Activated B cell treated with CpG ODN at 0.5 μM for 24 hours (primary cell): ENCODE measurements around the gene CSNK2B. TPM values are rescaled to one million over a fixed set of nuclear protein-coding genes. Genes with fewer than 3 reads are reported as not detected.

Source experiments
- ATAC-seq: fragments of 200-7000 bp; cut with Tn5 transposase; one replicate; pipeline ENCODE4 v1.10.0; 2021; ENCODE audit warnings: low read depth, mild to moderate bottlenecking, moderate library complexity
- CTCF ChIA-PET: fragments of 350-600 bp; sonication (Branson Sonifier 250); formaldehyde crosslinking; loops from one replicate; lab custom pipeline; 2021; ENCODE audit warnings: antibody characterized with exemption; lab: Charles Lee
- POLR2A ChIA-PET: fragments of 350-600 bp; sonication (Branson Sonifier 250); formaldehyde crosslinking; loops from one replicate; lab custom pipeline; 2021; ENCODE audit warnings: antibody characterized with exemption; lab: Charles Lee
- DNase-seq: peaks from one replicate; pipeline ENCODE4 v3.0.0; 2022
- H3K27ac Mint-ChIP-seq: one replicate; pipeline ENCODE4 v1.8.0; 2020; ENCODE audit warnings: mixed read lengths
- H3K27me3 Mint-ChIP-seq: one replicate; pipeline ENCODE4 v1.8.0; 2021; ENCODE audit warnings: mixed read lengths
- H3K36me3 Mint-ChIP-seq: one replicate; pipeline ENCODE4 v1.8.0; 2021; ENCODE audit warnings: low read depth, mixed read lengths
- H3K4me1 Mint-ChIP-seq: one replicate; pipeline ENCODE4 v1.8.0; 2021; ENCODE audit warnings: mixed read lengths
- H3K4me3 Mint-ChIP-seq: one replicate; pipeline ENCODE4 v1.8.0; 2020; ENCODE audit warnings: mild to moderate bottlenecking, mixed read lengths
- H3K9me3 Mint-ChIP-seq: one replicate; pipeline ENCODE4 v1.8.0; 2020; ENCODE audit warnings: mixed read lengths
- CTCF ChIP-seq: fragments of 200-600 bp; IDR thresholded peaks from one replicate; pipeline ENCODE4 v1.8.0; 2022; ENCODE audit warnings: antibody characterized with exemption, mild to moderate bottlenecking
- intact Hi-C: fragments of 100-400 bp; cut with micrococcal nuclease; formaldehyde crosslinking; loops from one replicate; pipeline ENCODE4 v1.15.1; 2024
- total RNA-seq: library from RNA; stranded (reverse); gene quantifications from 2 replicates; pipeline ENCODE4 v1.2.3, GENCODE V29; 2022

CSNK2B gene
- total RNA-seq, 1 donor from 2014 or later = 191 TPM

DNA sequence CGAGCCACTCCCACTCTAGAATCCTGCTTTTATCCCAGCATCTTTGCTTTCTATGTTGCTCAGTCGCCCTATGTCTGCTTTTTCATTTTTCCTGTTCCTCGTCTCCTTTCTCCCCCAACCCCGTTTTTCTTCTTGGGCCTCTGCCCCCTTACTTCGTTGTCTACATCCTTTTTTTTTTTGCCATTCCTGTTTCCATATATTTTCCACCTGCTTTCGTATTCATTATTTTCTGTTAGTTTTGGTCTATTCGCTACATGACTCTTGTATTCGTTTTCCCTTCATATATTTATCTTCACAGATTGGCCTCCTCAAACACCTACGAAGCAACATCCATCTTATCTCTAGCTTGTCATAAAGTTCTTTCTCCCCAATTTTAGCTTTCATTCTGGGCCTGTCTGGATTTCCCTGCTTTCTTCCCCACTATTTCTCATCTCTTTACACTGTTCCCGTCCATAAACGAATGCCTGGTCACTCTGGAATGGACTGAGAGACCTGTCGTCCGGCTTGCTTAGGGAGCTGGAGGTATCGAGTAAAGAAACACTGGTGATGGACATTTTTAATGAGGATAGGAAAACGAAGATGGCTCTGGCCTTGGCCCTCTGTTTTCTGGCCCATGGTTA, 44.5 kb upstream of the CSNK2B start:
- peaks cover 1% of the 10 kb centered on the region for H3K9me3 Mint-ChIP-seq
- no peak for DNase-seq
- H3K27me3 Mint-ChIP-seq = no peaks in the 10 kb centered on the region
- peak overlapping the region; percentile 95 for H3K27ac Mint-ChIP-seq
- intact Hi-C loops = loop anchor here (2.0 to 5.0 kb wide), 5 partner anchors 41 to 1065 kb away; partner anchors contain the start of genes CLIC1, GNL1, NELFE and PRR3
- ChIA-PET POLR2A (interaction anchor here (0.6 to 2.9 kb wide), 21 partner anchors 8 to 1007 kb away, joined by 3 to 34 read pairs (median 6); partner anchors contain the start of genes BAG6, DDAH2, DDX39B and GPANK1), CTCF (interaction anchor here (1.1 kb wide), 1 partner anchor 72 kb away, joined by 4 read pairs; no protein-coding TSS in a partner anchor)
- peaks cover 57% of the 10 kb centered on the region for H3K36me3 Mint-ChIP-seq
- peak overlapping the region; percentile 86 for H3K4me3 Mint-ChIP-seq
- peaks cover 32% of the 10 kb centered on the region for H3K4me1 Mint-ChIP-seq
- ATAC-seq = no peak
- no peak for TF ChIP-seq CTCF

- CTCF ChIA-PET = interaction anchor here (1.1 to 1.3 kb wide), 2 partner anchors 24 to 71 kb away, joined by 4 to 5 read pairs; no protein-coding TSS in a partner anchor
- ATAC-seq (no peak), DNase-seq (no peak)
- intact Hi-C loops = loop anchor here (2.0 to 5.0 kb wide), 5 partner anchors 41 to 1065 kb away; partner anchors contain the start of genes CLIC1, GNL1, NELFE and PRR3
- Mint-ChIP-seq H3K9me3 (peaks cover 1% of the 10 kb centered on the region), H3K36me3 (peaks cover 60% of the 10 kb centered on the region), H3K4me1 (peaks cover 27% of the 10 kb centered on the region), H3K4me3 (peak overlapping the region; percentile 86), H3K27me3 (no peaks in the 10 kb centered on the region), H3K27ac (peak overlapping the region; percentile 95)
- POLR2A ChIA-PET = interaction anchor here (0.5 to 2.9 kb wide), 16 partner anchors 9 to 1007 kb away, joined by 3 to 21 read pairs (median 6); partner anchors contain the start of genes BAG6, DDAH2, DDX39B and GPANK1
- no peak for TF ChIP-seq CTCF
Observed at GRCh38 chr6:31621991-31622390, 43.9 kb upstream of the CSNK2B start.

DNA sequence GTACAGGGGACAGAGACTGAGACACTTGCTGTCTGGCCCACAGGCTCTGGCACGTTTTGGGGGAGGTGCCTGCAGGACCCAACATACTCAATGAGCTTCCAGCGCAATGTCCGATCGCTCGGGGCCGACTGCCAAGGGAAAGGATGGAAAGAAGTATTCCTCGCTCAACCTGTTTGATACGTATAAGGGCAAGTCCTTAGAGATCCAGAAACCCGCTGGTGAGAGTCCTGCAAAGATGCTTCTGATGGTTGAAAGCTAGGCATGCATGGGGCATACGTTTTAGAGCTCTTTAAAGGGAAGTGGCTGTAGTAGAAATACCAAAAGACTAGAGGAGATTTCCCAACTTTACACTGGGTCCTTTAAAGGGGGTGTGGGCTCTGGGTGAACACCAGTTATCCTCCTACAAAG, 43.2 kb upstream of the CSNK2B start:
- intact Hi-C loops = loop anchor here (5.0 kb wide), 1 partner anchor 115 kb away; the partner anchor contains the start of gene CLIC1
- Mint-ChIP-seq H3K36me3 (peaks cover 66% of the 10 kb centered on the region), H3K27me3 (no peaks in the 10 kb centered on the region), H3K4me1 (peaks cover 27% of the 10 kb centered on the region), H3K4me3 (peak overlapping the region; percentile 86), H3K27ac (peak overlapping the region; percentile 95), H3K9me3 (peaks cover 1% of the 10 kb centered on the region)
- no peak for DNase-seq
- no peak for TF ChIP-seq CTCF
- ChIA-PET CTCF (interaction anchor here (1.3 kb wide), 1 partner anchor 24 kb away, joined by 5 read pairs; no protein-coding TSS in a partner anchor), POLR2A (interaction anchor here (0.6 to 1.9 kb wide), 9 partner anchors 9 to 160 kb away, joined by 3 to 21 read pairs (median 3); partner anchors contain the start of genes BAG6 and NCR3)
- ATAC-seq = no peak

DNA sequence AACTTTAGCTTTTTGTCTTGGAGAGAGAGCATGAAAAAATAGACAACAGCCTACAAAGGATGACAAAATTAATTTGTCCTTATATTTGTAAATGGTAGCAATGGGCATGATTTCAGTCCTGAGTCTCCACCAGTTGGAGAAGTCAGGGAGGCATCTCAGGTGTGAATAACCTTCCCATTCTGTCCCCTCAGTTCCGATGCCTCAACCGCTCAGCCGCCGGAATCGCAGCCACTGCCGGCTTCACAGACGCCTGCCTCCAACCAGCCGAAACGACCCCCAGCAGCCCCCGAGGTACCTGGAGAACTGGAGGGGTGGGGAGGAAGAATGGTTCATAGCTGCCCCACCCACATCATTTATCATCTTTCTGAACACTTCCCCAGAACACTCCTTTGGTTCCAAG, 41.8 kb upstream of the CSNK2B start:
- CTCF ChIA-PET = no interaction called here
- POLR2A ChIA-PET = interaction anchor here (0.6 to 3.6 kb wide), 3 partner anchors 13 to 258 kb away, joined by 3 to 15 read pairs (median 9); partner anchors contain the start of gene BAG6
- intact Hi-C loops = loop anchor here (5.0 kb wide), 1 partner anchor 113 kb away; the partner anchor contains the start of gene CLIC1
- no peak for DNase-seq
- Mint-ChIP-seq H3K9me3 (peaks cover 1% of the 10 kb centered on the region), H3K27me3 (no peaks in the 10 kb centered on the region), H3K27ac (no peak overlapping the region), H3K4me3 (no peak overlapping the region), H3K4me1 (peaks cover 27% of the 10 kb centered on the region), H3K36me3 (peaks cover 80% of the 10 kb centered on the region)
- ATAC-seq = no peak
- TF ChIP-seq CTCF = no peak

DNA sequence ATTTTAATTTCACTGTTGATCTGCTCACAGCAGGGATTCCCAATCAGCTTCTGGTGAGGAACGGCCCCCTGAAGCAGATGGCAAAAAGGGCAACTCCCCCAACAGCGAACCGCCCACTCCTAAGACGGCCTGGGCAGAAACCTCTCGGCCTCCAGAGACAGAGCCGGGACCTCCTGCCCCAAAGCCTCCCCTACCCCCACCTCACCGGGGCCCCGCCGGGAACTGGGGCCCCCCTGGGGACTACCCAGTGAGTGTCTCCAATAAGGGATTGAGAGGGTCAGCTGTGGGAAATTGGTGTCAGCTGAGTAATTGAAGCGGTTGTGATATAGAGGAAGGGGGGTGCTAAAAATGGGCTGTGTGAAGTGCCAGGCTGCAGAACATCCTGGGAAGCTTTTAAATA, 38.9 kb upstream of the CSNK2B start:
- no peaks in the 10 kb centered on the region for H3K9me3 Mint-ChIP-seq
- no peak overlapping the region for H3K4me3 Mint-ChIP-seq
- peaks cover 94% of the 10 kb centered on the region for H3K36me3 Mint-ChIP-seq
- DNase-seq (no peak), ATAC-seq (no peak)
- ChIA-PET POLR2A (interaction anchor here (0.6 to 3.6 kb wide), 2 partner anchors 25 to 76 kb away, joined by 3 to 15 read pairs; partner anchors contain the start of genes ABHD16A and BAG6), CTCF (interaction anchor here (0.7 to 1.1 kb wide), 2 partner anchors 29 to 76 kb away, joined by 4 to 5 read pairs; no protein-coding TSS in a partner anchor)
- H3K4me1 Mint-ChIP-seq = peaks cover 9% of the 10 kb centered on the region
- intact Hi-C loops = no loop called here
- H3K27me3 Mint-ChIP-seq = no peaks in the 10 kb centered on the region
- no peak for TF ChIP-seq CTCF
- H3K27ac Mint-ChIP-seq = peak overlapping the region; percentile 52
